Measurements from ENCODE around the gene ADD2. TPM values are rescaled to one million over a fixed set of nuclear protein-coding genes. Genes with fewer than 3 reads are reported as not detected.

The ADD2 gene
- total and polyA plus RNA-seq, 2 experiments from 2014 or later = 34.6 to 223 TPM

GRCh38 chr2:70776266-70776665, 8.3 kb upstream of the ADD2 start:
- H3K4me3 ChIP-seq = no peak overlapping the region
- Mint-ChIP-seq H3K9me3 (no peaks in the 10 kb centered on the region), H3K36me3 (ENCODE audit: low read depth) (no peaks in the 10 kb centered on the region), H3K27me3 (ENCODE audit: insufficient read depth, low read depth, poor library complexity) (peaks cover 5% of the 10 kb centered on the region), H3K27ac (no peak overlapping the region), H3K4me1 (peaks cover 2% of the 10 kb centered on the region; the same call in 1 of the 3 replicates), H3K4me3 (no peak overlapping the region)
- TF ChIP-seq EZH2 (IDR thresholded peaks at IDR 0.05; ENCODE audit: low read depth, unreplicated experiment) (no peak), EZH2phosphoT487 (IDR thresholded peaks at IDR 0.05; ENCODE audit: unreplicated experiment) (no peak), CTCF (conservative IDR thresholded peaks at IDR 0.05; ENCODE audit: low read depth in 2 of 2) (no peak), POLR2AphosphoS5 (IDR thresholded peaks at IDR 0.05; ENCODE audit: low read depth) (no peak), ZNF331 (CRISPR knock-in tag; IDR thresholded peaks at IDR 0.05; ENCODE audit: low read depth) (no peak), CREB1 (CRISPR knock-in tag; IDR thresholded peaks at IDR 0.05; ENCODE audit: low read depth) (no peak), ETS1 (IDR thresholded peaks at IDR 0.05) (no peak), JUNB (IDR thresholded peaks at IDR 0.05; ENCODE audit: unreplicated experiment) (no peak), ZNF114 (CRISPR knock-in tag; IDR thresholded peaks at IDR 0.05) (no peak), STAT1 (IDR thresholded peaks at IDR 0.05; ENCODE audit: unreplicated experiment) (no peak), REST (IDR thresholded peaks at IDR 0.05; ENCODE audit: unreplicated experiment) (no peak), NANOG (IDR thresholded peaks at IDR 0.05; ENCODE audit: borderline replicate concordance) (no peak), ZNF462 (CRISPR knock-in tag; IDR thresholded peaks at IDR 0.05) (no peak)
- ATAC-seq = no peak
- H3K9me2 ChIP-seq (ENCODE audit: insufficient read depth) = peaks cover 20% of the 10 kb centered on the region; the same call in 1 of the 2 replicates
- peaks cover 9% of the 10 kb centered on the region; the same call in 1 of the 2 replicates for H3K27me3 ChIP-seq (ENCODE audit: insufficient read depth)
- H3F3A ChIP-seq (replicated peaks; ENCODE audit: low read depth) = no peaks in the 10 kb centered on the region
- no peaks in the 10 kb centered on the region for H3K36me3 ChIP-seq (ENCODE audit: insufficient read depth)
- no peaks in the 10 kb centered on the region for H3K79me2 ChIP-seq (replicated peaks; ENCODE audit: insufficient read depth)
- H3K27ac ChIP-seq (ENCODE audit: low read depth) = no peak overlapping the region
- no peaks in the 10 kb centered on the region for H4K20me1 ChIP-seq (replicated peaks; ENCODE audit: insufficient read depth)
- H2AFZ ChIP-seq = no peak overlapping the region
- DNase-seq (ENCODE audit: low spot score) = no peak
- H3K4me1 ChIP-seq (ENCODE audit: insufficient read depth) = no peaks in the 10 kb centered on the region
- no peak overlapping the region for H3K4me2 ChIP-seq

Data from GM23338 (cell line).